HG02798 (cell line): ENCODE measurements around the gene HSFX4.
"Not testable (repeated sequence)": the region's sequence is repeated elsewhere in the genome, so short reads cannot be mapped to it uniquely, and the experiment has no call there.

Experiments
- ATAC-seq: cut with Tn5 transposase; IDR thresholded peaks from one replicate; pipeline ENCODE4 v1.9.1; 2021; ENCODE audit warnings: mild to moderate bottlenecking; ENCODE audit not compliant: unreplicated experiment, poor library complexity

The HSFX4 gene, protein sequence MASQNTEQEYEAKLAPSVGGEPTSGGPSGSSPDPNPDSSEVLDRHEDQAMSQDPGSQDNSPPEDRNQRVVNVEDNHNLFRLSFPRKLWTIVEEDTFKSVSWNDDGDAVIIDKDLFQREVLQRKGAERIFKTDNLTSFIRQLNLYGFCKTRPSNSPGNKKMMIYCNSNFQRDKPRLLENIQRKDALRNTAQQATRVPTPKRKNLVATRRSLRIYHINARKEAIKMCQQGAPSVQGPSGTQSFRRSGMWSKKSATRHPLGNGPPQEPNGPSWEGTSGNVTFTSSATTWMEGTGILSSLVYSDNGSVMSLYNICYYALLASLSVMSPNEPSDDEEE

GRCh38 chrX:149929400-149929799, at the start of gene HSFX4:
HSFX4 (plus strand) TSS chrX:149929573; CDS start chrX:149929645, 72 bp downstream.
- not testable (repeated sequence) for ATAC-seq

- ATAC-seq, result no peak
Observed at GRCh38 chrX:149881081-149881711, 48.2 kb upstream of the HSFX4 start, which contains the start of gene MAGEA8. MAGEA8 (plus strand) TSS chrX:149881183; CDS start chrX:149884273, 3,090 bp downstream.

GRCh38 chrX:149890828-149891227, 38.5 kb upstream of the HSFX4 start:
- ATAC-seq, result not testable (repeated sequence)

- ATAC-seq, result peak; percentile 74
Observed at GRCh38 chrX:149898554-149898953, 30.8 kb upstream of the HSFX4 start.

- ATAC-seq, result peak; percentile 90
Observed at GRCh38 chrX:149903889-149904748, 25.3 kb upstream of the HSFX4 start.

GRCh38 chrX:149908308-149908707, 21.1 kb upstream of the HSFX4 start:
- peak; percentile 62 for ATAC-seq

DNA sequence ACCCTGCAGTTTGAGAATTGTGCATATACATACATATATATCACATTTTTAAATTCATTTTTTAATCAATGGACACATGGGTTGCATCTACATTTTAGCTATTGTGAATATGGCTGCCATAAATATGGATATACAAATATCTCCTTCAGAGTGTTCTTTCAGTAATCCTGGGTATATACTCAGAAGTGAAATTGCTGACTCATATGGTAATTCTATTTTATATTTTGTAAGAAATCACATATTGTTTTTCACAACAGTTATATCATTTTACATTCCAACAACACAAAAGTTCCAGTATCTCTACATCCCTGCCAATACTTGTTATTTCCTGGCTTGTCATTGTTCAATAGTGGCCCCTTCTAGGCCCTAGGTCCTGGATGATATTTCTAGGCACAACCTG, 20.6 kb upstream of the HSFX4 start:
- no peak for ATAC-seq

GRCh38 chrX:149909324-149910177, 19.8 kb upstream of the HSFX4 start:
- no peak for ATAC-seq

DNA sequence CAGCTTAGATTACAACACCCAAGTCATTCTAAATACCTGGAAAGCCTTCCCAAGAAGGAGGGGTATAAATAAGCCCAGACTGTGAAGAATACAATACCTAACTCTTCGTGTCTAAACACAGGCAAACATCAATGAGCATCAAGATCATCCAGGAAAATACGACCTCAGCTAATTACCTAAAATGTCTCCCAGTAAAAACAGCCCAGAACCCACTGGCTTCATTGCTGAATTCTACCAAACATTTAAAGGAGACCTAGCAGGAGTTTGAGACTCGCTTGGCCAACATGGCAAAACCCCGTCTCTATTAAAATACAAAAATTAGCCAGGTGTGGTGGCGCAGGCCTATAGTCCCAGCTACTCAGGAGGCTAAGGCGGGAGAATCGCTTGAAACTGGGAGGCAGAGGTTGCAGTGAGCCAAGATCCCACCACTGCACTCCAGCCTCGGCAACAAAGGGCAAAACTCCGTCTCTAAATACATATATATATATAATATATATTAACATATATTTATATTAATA, 19.1 kb upstream of the HSFX4 start:
- ATAC-seq, result no peak

DNA sequence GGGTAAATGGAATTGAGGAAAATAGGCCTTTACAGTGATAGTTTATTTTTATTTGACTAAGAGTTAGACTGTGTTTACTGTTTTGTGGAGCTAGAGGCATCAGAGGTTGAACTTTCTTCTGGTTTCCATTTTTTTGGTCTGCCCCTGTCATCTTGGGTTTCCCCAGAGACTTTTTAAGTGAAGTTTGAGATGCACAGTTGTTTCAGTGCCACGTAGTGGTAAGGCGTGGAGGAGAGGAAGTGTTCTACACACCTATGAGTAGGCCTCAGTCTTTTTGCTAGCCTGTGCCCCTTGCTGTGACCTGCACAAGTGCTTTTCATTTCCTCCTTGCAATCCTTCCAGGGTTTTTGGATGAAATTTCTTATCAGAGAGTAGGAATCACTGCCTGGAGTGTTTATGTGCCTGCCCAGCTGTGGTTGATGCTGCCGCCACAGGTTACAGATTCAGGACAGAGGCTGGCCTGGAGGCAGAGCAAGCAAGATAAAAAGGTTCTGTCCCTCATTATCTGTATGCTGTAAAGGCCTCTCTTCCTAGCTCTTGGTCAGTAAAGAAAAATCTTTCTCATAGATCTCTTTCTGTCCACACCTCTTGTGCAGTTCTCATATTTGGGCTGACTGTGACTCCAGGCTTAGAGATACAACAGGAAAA, 12.5 kb upstream of the HSFX4 start:
- peak; percentile 94 for ATAC-seq

GRCh38 chrX:149923836-149924235, 5.5 kb upstream of the HSFX4 start:
- not testable (repeated sequence) for ATAC-seq

GRCh38 chrX:149924434-149924833, 4.9 kb upstream of the HSFX4 start:
- not testable (repeated sequence) for ATAC-seq

DNA sequence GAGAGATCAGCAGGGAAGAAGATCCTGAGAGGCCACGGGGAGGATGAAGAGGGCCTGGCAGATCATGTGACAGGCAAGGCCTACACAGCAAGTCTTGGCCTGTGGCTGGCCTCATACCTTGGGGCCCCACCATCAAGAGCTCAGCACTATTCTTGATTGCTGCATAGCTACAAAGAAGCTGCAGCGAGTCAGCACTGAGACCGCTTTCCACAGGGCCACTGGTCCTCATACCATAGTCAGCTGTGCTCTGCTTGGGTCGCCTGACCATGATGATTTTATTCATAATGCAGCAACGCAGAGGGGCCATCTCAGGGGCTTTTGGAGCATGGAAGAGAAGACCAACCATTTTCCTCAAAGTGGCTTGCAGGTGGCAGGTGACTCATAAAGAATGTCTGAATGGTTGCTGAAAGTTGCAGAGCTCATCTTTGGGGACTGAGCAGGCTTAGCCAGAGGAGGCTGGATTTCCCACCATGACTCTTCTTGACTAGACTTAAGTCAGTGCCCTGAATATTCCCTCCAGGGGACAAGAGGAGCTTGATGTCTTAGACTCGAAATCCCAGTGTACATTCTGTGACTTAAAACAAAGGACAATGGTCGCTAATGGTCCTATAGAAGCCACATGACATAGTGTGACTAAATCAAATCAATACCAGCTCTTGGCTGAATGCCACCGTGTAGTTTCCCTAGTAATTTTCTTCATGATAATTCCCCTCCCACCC, 2.0 kb upstream of the HSFX4 start:
- not testable (repeated sequence) for ATAC-seq

GRCh38 chrX:149927964-149928258, 1.5 kb upstream of the HSFX4 start:
- not testable (repeated sequence) for ATAC-seq

DNA sequence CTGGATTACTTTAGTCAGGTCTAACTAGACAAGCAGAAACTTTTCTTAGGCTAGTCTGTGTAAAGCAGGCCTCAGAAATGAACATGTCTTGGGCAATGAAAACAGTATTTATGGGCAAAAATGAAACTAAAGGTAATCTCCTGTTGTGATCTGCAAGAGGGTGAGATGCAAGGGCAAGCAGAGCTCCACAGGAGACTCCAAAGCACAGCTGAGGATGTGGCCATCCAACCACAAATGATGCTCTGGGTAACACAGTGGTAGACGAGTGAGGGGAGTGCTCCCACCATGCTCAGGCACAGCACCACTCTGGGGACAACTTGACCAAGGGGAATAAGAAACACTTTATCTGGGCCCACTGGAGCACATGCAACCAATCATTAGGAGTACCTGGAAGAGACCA, 738 bp upstream of the HSFX4 start:
- ATAC-seq, result not testable (repeated sequence)

DNA sequence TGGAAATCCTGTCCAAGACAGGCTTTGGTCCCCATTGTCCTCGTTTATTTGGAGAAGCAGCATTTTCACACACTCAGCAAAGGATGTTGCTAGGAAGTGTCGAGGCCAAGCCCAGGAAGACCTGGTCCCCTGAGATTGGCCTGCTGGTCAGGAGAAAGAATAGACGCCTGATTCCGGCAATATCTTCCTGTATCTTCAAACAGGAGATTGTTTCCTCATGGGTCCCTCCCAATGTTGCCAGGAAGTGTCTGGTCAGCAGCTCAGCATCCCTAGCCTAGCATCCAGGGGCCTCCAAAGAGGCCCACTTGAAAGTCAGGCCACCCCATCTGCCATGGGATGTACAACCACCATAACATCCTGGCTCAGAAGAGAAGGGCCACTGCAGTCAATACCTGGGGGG, 2.0 kb downstream of the HSFX4 start:
- ATAC-seq, result not testable (repeated sequence)

DNA sequence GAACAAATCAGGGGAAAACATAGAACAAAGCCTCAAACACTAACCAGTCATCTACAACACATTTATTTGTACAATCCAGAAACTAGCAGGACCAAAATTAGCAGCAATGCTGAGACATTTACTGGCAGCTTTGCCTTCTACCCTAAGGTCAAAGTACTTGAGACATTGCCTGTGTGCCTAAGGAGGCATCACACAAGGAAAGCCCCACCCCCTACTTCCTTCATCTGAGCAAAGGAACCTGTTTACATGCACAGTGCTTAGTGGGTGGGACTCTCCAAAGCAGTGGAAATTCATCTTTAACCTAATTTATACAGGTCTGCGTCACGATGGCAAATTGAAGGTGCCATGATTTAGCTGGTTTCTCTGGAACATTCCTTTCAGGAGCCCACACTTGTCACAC, 2.8 kb downstream of the HSFX4 start:
- ATAC-seq, result not testable (repeated sequence)

GRCh38 chrX:149932970-149933369, 3.6 kb downstream of the HSFX4 start:
- ATAC-seq, result not testable (repeated sequence)

GRCh38 chrX:149933547-149933946, 4.2 kb downstream of the HSFX4 start:
- ATAC-seq, result not testable (repeated sequence)
